HG02970 (cell line): ENCODE data around the gene ITGB2.

Experiments used
- ATAC-seq: cut with Tn5 transposase; IDR thresholded peaks from one replicate; pipeline ENCODE4 v1.9.1; 2021; ENCODE audit warnings: mild to moderate bottlenecking, moderate library complexity, moderate number of reproducible peaks; ENCODE audit not compliant: unreplicated experiment, low FRiP score

The ITGB2 gene

DNA sequence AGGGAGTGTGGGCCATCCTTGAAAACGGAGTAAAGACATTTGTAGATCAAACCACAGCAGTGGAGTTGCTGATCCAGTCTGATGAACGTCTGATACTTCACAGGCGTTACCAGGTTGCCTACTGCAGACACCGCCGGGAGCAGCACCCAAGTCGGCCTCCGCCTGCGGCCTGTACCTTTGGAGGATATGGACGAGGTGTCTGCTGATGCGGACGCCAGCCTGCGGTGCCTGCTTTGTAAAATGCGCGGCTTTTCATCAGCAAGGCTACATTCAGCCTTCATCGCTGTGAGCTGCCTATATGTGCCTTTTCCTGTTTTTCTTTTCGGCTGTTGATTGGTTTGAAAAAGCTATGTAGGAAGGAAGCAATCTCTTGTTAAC lies 35.1 kb upstream of the ITGB2 start:
- no peak for ATAC-seq

DNA sequence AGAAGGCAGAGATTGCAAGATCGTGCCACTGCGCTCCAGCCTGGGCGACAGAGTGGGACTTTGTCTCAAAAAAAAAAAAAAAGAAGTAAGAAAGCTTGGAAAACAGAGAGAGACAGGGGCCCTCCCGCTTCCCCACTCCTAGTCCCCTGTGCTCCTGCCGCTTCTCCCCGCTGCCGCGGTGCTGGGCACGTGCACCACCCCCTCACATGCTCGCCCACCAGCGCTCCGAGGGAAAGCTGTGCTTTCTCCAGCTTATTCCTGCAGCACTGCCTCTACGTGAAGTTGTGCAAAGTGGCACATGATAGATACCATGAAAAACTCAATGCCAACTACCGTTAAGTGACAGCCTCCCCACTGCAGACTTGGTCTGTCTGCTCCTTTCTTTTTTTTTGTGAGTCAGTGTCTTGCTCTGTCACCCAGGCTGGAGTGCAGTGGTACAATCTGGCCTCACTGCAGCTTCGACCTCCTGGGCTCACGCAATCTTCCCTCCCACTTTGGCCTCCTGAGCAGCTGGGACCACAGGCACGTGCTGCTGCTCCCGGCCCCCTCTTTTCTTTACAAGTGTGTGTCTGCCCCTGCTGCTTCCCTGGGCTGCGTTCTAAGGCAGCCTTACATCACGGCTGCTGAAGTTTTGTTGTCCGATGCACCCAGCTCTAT lies 34.6 kb upstream of the ITGB2 start:
- ATAC-seq = no peak

DNA sequence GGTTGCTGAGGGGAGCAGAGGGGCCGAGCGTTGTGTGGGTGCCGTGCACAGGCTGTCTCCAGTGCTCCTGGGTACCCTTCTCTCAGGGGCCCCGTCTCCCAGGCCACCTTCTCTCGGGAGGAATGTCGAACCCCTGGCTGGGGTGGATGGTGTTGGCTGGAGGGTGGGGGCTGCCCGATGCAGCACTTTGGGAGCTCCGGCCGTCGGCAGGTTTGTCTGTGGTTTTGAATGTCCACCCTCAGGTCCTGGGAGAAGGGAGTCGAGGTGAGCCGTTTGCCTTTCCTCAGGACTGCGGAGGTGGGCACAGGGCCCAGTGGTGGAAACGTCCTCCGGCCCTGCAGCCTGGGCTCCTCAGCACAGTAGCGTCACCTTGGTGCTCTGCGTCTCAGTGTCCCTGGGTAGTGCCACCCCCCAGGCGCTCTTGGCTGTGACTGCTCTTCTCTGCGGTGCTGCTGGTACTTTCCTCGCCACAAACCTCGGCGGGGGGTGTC lies 33.6 kb upstream of the ITGB2 start:
- no peak for ATAC-seq

DNA sequence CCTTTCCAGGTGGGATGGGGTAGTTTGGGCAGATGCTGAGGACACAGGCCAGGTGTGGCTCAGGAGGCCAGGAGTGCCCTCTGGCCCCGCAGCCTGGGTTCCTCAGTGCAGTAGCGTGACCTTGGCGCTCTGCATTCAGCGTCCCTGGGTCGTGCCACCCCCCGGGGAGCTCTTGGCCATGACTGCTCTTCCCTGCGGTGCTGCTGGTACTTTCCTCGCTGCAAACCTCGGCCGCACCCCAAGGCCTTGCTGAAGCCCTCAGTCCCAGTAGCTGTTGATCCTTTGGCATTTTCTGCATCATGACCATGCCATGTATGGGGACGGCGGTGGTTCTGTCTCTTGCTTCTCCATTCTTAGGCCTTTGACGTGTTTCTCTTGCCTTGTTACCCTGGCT lies 32.9 kb upstream of the ITGB2 start:
- ATAC-seq = no peak

DNA sequence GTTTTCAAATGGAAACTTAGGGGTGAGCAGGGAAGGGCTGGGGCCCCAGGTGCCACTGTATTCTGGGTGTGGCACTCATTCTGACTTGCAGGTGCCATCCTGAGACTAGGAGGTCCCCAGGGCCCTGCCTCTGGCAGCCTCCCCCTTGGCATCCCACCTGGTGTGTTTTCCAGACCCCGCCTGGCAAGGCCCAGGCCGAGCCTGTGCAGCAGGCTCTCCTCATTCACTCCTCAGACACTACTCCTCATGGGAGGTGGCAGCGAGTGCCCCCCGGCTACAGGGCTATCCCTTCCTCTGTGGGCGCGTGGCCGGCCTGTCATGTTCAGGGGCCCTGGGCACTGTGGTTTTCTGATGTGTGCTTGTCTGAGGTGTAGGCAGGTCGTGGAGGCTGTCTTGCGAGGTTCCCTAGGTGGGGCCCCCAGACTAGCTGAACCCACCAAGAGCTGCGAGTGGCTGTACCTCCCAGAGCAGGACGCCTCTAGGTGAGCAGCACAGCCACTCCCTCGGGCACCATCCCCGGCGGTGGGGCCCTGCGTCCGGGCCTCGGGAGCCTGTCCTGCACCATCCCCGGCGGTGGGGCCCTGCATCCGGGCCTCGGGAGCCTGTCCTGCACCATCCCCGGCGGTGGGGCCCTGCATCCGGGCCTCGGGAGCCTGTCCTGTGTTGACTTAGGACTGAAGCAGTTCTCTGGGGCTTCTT lies 32.4 kb upstream of the ITGB2 start:
- no peak for ATAC-seq

DNA sequence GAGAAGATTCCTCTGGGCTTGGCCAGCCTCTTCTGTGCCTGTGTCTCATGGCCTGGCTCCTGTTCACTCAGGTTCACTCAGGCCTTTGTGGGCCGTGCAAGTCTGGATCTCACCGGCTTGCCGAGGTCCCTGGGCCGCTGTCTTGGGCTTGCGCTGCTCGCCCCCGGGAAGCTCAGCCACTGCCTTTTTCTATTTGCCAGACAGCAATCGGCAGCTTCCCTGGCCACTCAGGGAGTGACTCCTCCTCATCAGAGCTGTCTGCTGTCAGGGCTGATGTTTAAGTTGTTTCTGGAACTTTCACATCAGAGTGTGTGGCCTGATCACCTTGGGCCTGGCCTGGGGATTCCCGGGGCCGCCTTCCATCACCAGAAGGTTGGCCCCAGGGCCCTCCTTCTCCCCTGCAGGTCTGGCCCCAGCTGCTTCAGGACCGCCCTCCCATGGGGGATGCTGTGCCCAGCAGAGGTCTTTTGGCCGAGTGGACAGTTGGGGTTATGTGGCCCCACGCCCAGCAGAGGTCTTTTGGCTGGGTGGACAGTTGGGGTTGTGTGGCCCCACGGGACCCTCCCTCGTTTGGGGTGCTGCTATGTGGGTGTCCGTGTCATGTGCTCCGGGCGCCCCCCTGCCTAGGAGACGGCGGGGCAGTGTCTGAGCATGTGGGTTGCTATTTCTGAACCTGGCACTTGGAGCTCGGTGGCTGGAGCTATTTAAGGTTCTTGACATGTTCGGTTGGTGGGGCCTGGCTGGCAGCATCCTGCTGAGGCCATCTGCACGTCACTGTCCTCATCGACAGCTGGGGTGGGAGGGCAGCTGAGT lies 31.6 kb upstream of the ITGB2 start:
- ATAC-seq = no peak

DNA sequence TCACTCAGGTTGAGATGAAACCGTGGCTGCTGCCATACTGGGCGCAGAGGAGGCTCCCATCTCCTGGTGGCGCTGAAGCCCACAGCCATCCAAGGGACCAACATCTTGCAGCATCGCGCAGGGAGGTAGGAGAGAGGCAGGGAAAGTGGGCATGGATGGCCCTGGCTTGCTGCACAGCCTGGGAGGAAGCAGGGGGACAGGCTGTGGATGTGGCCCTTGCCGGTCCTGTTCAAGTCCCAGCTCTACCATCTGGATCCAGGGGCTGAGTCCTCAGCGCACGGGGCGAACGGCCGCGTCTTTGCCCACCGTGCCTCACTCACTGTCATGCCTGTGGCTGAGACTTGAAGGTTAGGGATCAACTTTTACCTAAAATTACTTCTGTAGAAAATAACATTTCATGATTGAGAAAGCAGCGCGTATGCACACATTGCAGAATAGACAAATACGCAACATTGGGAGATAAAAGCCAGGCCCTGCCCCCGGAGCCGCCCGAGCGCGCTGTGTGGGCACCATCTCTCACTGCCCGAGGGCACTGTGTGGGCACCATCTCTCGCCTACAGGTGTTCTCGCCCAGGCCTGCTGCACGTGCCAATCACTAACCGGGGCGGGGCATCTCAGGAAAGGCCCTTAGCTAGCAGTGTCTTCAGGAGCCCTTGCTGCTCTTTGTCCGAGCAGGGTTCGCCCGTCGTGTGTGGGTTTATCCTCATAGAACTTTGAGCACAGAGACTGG lies 30.7 kb upstream of the ITGB2 start:
- ATAC-seq = no peak

DNA sequence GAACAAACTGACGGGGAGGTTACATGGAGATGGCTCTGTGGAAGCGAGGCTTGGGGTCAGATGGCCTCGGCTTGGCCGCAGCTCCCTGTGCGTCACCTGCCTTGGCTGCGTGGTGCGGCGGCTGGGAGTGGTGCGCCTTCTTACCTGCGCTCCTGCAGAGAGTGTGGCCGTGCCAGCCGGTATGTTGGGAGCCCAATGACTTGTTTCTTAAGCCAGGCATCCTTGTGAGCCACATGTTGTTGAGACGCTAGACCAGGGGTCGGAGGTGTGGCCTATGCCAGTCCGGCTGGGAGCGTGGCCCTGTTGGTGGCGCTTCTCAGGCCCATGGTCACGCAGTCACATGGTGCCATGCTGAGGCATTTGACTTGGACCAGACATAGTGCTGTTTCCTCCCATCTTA lies 29.7 kb upstream of the ITGB2 start:
- ATAC-seq = no peak

DNA sequence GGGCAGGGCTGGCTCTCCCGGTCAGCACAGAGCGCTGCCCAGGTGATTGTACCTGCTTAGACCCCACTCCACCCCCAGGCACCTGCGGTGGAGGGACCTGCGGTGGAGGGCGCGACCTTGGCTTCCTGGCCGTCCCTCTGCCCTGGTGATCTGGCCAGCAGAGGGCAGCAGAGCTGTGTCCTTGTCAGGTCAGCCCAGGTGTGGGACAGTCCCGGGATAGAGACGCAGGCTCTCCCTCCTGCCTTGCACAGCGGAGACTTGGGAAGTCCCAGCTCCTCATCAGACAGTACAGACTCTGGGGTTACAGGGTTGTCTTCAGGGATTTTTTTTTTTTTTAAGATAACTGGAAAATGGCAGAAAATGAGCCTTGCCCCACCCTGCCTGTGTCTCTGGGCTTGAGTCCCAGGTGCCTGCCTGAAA lies 29.1 kb upstream of the ITGB2 start:
- ATAC-seq = no peak

DNA sequence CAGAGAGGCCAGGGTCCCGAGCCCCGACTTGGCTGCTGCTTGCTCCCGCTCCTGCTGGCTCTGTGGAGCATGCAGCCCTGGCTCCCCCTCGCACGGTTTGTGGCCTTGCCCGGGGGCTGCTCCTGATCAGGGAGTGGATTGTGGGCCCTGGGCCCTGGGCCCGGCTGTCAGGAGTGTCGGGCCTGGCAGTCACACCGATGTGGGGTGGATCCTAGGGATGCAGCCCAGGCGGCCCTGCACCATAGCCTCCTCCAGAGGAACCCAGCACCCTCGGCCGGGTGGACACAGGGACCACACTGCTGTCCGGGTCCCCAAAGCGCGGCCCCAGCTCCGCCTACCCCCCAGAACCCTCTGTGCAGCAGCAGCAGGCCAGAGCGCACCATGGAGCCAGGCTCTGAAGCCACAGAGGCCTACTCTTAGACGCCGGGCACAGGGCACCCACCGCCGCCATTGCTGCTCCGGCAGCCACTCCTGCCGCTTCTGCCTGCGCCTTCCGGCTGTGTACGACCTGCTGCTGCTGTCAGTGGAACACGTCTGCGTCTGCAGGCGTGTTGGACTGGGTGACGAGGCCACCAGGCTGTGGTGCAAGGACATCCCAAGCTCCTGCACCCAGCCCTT lies 28.6 kb upstream of the ITGB2 start:
- no peak for ATAC-seq

DNA sequence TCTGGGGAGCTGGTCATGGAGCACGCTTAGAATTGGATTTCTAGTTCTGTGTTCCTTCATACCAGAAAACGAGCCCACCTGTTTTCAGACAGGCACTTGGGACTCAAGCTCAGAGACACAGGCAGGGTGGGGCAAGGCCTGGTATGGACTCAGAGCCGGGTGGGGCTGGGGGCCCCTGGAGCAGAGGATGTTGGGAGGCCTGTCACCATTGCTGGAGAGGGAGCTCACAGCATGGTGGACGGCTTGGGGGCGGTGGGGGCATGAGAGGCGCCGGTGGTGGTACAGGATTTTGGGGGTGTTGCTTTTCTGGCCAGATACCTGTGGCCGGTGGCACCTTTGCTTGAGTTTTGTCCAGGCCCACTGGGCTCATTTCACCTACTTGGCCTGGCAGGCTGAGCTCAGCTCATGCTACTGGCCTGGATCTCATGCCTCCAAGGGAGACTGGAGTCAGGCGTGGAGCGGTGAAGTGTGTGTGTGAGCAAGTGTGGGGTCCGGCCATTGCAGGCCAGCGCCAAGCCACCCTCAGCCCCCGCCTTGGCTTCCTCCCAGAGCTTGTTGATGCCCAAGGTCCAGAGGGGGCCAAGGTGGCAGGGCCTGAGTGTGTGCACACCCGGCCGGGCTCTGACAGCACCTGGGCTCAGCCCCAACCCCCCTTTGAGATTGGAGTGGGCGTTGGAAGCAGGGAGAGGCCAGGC lies 27.9 kb upstream of the ITGB2 start:
- ATAC-seq = no peak

DNA sequence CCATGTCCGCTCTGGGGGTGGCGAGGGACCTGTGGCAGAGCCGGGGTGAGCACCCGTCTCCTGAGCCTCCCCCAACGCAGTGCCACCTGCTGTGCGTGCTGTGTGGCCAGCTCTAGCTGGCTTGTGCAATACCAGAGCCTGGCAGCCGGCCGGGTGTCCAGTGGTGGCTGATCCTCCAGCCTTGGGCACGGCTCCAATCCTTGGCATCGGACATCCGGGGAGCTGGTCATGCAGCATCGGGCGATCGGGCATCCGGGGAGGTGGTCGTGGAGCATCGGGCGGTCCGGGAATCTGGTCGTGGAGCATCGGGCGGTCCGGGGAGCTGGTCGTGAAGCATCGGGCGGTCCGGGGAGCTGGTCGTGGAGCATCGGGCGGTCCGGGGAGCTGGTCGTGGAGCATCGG lies 27.2 kb upstream of the ITGB2 start:
- no peak for ATAC-seq

DNA sequence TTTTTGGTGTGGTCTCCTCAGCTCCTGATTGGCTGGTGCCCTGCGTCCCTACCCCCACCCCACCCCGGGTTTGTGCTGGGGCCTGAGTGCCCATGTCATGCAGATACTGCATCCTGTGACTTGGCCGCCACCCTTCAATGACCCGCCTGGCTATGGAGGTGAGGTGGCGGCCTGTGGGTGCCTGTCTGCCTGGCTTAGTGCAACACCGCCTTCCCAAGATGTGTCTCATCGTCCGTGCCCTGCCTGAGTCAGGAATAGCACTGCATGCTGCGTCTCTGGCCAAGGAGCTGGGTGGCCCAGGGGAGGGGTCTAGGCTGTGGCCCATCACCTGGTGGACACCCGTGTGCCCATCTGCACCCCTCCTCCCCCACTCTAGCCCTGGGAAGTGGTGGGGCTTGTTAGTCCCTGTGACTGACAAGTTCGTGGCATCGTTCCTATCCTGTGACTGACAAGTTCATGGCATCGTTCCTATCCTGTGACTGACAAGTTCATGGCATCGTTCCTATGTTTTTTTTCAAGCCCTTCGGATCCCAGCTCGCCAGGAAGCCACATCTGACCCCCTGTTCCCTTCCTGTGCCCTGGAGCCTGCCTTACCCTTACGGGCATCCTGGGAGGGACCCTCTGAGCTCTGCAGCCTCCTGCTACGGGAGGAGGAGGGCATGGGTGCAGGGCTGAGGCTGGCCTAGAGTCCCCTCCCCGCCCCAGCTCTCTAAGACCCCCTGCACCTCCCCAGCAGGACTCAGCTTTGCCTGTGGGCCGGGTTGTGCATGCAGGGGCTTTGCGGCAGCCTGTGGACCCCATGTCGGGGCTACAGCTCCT lies 26.6 kb upstream of the ITGB2 start:
- no peak for ATAC-seq

DNA sequence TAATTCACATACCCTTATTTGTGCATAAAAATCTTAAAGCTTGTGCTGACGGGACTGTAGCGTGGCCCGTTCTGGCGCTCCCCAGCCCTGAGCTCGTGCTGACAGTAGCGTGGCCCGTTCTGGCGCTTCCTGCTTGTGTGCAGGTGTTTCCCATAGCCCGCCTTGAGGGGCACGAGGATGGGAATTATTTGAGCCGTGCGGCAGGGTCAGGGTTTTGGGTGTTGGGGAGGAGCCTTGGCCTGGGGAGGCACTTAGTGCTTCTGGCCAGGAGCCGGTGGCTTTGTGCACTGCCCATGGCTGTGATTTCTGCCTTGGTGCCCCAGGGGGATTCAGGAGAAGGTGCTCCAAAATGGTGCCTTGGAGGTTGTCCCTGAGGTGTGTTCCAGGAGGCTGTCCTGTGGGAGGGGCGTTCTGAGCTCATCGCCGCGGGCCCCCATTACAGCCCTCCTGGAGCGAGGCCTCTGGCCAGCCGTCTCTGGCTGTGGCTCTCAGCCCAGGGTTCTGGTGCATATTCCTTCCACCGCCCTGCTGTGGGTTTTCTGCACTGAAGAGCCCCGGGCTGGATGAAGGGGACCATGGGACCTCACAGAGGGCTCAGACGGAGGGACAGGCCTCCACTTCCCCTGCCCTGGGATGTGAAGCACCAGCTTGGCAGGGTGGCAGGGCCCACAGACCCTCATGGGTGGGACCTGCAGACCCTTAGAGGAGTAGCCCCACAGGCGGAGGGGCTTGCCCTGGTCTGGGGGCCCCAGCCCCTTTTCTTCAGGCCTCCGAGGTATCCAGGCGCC lies 25.7 kb upstream of the ITGB2 start:
- ATAC-seq = no peak

DNA sequence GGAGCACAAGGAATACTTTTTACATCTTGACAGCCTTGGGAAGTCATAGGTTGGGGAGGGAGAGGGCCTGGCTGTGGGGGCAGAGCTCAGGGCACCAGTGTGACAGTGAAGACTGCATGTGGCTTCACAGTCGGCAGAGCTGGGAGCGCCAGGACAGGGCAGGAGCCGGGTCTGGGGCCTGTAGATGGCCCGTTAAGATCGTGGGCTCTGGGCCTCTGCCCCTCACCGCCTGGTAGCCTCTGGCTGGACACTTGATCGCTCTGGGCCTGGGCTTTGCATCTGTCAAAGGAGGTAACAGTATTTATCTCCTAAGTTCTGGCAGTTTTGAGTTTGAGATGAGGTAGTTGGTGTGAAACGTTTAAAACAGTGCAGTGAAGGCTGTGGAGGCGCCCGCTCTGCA lies 23.9 kb upstream of the ITGB2 start:
- no peak for ATAC-seq

DNA sequence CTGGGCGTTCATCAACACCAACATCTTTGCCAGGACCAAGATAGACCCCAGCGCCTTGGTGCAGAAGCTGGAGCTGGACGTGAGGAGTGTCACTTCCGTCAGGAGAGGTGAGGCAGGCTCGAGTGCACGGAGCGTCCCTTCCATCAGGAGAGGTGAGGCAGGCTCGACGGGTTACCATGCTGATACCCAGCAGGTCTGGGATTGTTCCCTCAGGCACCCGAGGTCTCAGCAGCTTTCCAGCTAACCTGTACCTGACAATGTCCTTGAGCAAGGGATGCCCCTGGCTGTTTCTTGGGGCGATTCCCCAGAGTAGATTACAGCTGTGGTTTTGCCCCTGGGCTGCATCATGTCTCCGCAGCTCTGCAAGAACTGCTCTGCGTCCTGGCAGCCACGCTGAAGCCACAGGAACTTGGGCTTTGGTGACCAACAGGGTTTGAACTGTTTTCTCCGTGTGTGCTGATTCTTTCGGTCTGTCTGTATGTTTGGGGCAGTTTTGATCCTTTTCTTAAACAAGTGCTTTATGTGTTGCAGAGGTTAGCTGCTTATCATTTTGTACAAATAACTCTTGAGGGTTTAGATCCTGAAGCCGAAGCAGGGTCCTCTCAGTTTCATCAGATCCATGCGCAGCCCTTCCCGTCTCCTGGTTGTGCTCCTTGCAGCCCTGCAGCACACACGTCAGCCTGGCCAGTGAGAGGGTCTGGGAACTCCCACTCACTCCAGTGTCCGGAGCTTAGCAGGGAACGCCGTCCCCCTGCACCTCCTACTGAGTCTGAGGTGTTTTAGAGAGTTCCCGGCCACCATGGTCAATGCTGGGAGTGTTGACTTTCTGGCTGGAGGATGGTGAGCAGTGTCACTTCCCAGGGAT lies 23.2 kb upstream of the ITGB2 start:
- no peak for ATAC-seq

DNA sequence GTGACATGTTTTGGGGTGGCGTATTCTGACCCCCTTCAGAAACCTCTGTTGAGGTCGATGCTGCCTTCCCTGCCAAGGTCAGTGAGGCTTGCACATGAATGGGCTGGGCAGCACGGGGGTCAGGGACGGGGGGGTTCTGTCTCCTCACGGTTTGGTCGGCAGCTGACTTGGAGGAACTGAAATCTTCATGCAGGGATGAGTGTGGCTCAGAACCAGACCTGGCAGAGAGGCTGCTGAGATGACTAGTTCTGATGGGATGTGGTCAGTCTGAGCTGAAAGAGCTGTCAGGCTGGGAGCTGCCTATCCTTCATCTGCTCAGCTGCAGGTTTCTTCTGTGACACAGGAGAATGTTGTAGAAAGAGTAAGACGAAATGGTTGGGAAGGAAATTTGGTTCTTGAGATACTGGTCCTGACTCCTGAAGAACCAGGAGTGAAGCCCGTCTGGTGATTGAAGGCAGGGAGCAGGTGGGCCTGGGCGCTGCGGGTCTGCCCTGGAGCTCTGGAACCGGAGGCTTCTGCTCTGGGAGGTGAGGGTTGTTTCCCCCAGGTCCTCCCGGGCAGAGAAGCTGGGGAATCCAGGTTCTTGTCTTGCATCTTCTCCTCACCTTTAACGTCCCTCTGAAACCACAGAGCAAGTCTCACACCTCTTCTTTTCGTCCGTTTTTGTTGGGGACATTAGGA lies 22.4 kb upstream of the ITGB2 start:
- ATAC-seq = no peak
